ENCODE data around the gene HSBP1L1. TPM values are rescaled to one million over a fixed set of nuclear protein-coding genes. Genes with fewer than 3 reads are reported as not detected.

Gene HSBP1L1
- total RNA-seq, 1 donor from 2014 or later, result 5.6 TPM

DNA sequence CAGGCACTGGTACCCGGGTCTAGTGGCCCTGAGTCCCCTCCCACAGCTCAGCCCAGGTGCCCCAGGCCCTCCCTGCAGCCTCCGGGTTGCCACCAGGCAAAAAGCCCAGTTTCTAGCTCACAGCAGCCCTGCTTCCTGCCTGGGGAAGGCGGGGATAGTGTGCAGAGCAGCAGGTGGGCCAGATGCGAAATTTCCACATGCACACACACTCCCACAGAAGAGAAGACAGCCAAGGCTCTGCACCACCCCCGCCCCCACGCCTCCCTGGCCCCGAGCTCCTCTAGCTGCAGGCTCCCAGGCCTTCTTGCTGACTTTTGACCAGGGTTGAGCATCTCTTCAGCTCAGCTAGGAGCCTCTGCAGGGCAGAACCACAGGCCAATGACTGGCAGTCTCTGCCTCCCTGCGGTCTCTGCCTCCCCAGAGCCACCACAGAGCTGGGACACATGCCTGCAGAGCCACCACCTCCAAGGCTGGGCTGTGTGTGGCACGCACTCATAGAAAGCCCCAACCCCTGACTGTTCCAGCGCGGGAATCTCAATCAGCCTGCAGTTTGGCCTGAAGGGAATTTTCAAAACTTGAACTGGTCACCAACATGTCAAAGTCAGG, 20.2 kb upstream of the HSBP1L1 start:
- DNase-seq (ENCODE audit: extremely low read depth, low read depth, low spot score), result no peak

DNA sequence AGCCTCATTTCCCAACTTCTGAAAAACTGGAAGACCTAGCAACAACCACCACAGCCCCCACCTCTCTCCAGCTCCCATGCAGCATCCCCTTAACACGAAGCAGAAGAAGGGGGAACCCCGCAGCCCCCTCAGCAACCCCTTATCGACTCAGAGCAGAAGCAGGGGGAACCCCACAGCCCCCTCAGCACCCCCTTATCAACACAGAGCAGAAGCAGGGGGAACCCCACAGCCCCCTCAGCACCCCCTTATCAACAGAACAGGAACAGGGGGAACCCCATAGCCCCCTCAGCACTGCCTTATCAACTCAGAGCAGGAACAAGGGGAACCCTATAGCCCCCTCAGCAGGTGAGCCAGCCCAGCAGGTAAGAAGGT, 19.7 kb upstream of the HSBP1L1 start:
- no peak for DNase-seq (ENCODE audit: extremely low read depth, low read depth, low spot score)

DNA sequence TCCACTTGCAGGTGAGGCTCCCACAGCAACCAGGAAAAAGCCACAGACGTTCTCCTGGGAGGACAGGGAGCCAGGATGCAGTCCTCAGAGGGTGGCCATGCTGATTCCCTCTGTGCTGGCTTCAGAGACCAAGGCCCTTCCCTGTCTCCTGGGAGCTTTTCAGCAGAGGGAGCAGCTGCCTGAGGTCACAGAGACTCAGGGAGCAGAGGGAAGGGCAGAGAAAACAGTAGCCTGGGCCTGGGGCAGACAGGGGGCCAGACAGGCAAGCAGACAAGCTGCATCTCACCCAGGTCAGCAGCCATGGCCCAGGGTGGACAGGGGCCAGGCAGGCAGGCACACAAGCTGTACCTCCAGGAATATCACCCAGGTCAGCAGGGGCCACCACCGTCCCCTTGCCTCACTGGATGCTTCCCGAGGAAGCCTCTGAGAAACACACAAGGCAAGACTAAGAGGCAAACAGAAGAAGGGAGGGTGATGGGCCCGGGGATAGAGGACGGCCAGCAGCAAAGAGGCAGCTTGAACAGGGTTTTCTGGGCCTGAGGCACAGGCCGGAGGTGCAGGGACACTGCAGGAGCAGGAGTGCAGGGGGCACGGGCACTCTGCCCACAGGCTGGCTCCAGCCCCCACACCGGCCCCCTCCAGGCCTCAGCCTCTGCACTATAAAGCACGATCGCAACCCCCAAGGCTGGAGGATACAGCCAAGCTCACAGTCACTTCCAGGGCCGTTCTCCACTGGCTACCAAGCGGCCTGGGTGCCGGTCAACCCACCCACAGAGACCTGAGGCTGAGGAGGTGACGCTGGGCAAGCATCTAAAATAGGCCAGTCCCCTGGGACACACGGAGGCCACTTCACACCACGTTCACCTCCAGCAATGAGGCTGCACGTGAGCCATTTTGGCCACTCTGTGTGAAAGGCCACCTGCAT, 19.1 kb upstream of the HSBP1L1 start:
- no peak for DNase-seq (ENCODE audit: extremely low read depth, low read depth, low spot score)

DNA sequence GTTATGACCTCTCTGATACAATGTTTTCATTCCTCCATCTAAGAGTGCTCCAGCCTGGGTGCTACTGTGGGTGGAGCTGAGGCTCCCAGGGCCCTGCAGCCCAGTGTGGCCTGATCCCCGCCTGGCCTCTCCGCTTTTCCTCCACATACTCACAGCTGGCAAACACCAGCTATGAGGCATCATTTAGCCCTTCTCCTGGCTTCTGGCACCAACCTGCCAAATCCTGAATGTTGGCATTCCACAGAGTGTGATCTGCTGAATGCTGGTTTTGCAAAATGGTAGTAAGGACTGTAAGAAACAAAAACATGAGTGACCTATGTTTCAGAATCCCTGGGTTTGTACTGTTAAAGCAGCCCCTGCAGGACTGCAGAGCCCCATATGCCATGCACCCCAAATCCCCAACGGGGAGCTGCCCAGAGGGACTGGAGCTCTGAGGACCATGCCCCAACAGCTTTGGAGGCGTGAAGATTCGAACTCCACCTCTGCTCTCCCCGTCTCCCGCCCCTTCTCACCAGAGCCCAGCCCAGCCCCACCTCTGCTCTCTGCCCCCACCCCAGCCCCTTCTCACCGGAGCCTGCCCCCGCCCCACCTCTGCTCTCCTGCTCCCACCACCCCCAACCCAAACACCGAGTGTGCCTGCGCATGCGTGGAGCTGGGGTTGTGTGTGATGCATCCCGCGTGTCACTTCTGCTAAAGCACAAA, 17.2 kb upstream of the HSBP1L1 start:
- DNase-seq (ENCODE audit: extremely low read depth, low read depth, low spot score), result no peak

DNA sequence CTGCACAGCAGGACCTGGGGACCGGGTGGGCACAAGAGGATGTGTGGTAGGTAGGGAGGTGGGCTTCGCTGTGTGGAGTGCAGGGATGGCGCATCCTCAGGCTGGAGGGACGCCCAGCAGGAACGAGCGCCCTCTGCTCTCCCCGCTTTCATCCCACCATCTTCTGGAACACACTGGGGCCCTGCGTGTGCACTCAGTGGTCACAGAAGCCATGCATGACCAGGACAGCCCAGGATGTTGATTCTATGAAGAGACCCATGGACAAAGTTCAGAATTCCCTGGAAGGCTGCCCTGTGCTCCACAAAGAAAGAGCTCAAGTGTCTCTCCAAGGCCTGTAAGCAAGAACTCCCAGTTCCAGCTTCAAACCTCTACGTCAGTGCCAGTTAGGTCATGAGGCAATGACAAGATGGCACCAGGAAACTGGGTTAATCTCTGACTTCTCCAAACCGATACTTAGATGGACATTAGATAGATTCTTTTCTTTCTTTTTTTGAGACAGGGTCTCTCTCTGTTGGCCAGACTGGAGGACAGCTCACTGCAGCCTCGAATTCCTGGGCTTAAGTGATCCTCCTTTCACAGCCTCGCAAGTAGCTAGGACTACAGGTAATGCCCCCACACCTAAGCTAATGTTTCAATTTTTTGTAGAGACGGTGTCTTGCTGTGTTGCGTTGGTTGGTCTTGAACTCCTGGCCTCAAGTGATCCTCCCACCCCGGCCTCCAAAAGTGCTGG, 16.4 kb upstream of the HSBP1L1 start:
- DNase-seq (ENCODE audit: extremely low read depth, low read depth, low spot score), result no peak

DNA sequence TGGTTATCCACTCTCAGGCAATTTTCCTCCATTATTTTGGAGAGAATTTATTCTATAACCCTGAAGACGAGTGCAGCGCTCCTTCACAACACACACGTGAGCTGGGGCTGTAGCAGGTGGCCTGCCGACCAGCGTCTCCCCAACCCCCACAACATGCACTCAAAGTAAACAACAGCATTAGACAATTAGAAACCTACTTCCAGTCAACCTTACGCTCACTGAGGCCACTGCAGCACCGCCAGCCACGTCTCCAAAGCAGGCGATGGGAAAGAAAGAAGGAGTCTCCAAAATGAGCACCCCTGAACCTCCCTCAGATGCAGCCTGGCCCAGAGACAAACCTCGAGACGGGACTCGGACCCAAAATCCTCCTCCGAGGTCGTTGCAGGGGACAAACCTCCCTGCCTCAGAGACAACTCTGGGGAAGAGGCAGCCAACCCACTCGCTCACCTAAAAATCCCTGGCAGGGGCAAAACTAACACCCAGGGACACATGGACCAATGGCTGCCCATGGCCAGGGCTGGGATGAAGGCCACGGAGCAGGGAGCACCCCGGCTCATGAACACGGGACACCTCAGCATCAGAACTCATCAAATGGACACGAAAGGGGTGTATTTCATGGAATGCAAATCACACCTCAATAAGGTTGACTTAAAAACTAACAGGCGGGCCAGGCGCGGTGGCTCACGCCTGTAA, 15.6 kb upstream of the HSBP1L1 start:
- DNase-seq (ENCODE audit: extremely low read depth, low read depth, low spot score), result no peak

DNA sequence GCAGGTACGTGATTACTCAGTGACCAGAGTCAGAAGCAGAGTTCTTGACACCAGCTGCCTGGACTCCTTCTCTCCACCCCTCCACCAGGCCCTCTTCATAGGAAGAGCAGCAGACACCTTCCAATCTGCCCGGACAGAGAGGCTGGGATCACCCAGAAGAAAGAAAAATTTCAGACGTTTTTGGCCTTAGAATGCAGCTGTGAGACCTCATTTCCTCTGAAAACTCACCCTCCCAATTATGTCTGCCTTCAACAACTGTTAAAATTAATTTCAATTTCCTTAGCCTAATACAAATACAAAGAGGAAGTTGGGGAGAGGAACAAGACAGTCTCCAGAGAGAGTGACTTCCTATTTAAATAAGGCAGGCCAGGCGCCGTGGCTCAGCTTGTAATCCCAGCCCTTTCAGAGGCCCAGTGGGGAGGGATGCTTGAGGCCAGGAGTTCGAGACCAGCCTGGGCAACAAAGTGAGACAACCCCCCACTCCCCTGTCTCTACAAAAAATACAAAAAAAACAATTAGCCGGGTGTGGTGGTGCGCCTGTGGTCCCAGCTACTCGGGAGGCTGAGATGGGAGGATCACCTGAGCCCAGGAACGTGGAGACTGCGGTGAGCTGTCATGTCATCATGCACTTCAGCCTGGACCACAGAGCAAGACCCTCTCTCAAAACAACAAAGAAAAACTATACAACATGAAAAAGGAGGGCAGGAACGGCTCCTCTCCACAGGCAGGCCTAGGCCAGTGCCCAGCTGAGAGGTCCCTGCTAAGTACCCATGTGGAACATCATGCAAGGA, 14.6 kb upstream of the HSBP1L1 start:
- DNase-seq (ENCODE audit: extremely low read depth, low read depth, low spot score), result no peak

DNA sequence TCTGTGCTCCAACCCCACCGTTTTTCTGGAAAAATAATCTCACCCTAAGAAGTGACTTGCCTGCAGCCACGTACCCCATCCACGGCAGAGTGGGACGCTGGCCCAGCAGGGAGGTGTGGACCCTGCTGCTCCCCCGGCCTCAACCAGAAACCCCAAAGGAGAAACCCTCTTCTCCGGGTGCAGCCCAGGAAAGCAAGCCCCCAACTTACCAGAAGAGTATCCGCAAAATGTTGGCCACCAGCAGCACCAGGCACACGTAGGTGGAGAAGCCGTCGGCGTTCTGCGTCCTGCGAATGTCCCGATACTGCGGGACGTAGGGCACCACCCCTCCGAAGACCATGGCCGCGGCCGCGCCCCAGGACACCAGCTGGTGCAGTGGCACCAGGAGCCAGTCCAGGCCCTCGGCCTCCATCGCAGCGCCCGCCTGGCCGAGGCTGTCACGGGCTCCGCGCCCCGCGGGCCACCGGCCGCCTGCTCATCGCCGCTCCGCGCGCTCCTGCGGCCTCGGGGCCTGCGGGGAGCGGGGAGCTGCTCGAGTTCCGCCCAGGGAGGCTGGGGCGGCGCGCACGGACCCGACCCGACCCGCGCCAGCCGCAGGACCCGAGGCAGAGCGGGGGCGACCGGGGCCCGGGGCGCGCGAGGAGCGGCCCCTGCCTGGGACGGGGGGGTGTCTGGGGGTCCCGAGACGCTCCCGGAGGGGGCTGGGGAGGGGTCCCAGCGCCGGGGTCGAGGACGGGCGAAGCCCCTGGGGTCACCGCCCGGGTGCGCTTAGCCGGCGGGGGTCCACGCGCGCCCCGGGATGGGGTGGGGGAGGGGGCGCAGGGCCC, 13.7 kb upstream of the HSBP1L1 start:
- DNase-seq (ENCODE audit: extremely low read depth, low read depth, low spot score), result no peak

DNA sequence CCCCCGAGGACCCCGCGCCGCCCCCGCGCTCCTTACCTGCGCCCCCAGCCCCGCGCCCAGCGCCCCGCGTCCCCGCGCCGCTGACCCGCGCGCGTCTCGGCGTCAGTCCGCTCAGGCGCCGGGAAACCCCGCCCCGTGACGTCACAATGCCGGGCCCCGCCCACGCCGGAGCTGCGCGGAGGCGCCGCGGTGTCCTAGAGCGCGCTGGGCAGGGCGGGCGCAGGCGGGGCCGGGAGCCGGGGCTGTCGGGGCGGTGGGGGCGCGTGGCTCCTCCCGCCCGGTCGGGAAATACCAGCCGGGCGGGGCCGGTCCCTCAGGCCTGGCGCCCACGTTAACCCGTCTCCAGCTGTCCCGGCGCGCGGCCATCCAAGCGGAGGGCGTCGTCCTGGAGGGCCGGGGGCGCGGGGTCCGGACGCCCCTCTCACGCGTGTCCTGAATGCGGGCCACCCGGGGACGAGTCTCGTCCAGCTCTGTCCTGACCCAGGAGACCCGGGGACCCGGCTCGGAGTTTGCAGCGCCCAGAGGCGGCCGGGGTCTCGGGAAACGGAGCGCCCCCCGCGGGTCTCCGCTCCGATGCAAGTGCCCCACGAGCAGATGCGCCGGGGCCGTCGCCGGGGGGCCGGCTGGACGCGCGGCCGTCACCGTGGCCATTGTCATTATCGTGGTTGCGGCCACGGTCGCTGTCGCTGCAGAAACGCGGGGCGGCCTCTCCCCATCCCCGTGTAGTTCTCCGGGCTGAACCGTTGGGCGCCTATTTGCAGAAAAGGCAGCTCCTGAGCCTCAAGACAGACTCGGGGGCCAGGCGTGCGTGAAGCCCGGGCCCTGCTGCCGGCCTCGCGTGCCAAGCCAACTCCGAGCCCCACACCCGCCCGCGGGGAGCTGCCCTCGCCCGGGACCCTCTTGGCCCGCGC, 12.6 kb upstream of the HSBP1L1 start, which contains the start of gene SLC66A2:
Gene SLC66A2, minus strand, starts transcription at position 109 of the 911 bp plus-strand sequence. CDS start 727 bp downstream, outside the sequence.
- no peak for DNase-seq (ENCODE audit: extremely low read depth, low read depth, low spot score)

DNA sequence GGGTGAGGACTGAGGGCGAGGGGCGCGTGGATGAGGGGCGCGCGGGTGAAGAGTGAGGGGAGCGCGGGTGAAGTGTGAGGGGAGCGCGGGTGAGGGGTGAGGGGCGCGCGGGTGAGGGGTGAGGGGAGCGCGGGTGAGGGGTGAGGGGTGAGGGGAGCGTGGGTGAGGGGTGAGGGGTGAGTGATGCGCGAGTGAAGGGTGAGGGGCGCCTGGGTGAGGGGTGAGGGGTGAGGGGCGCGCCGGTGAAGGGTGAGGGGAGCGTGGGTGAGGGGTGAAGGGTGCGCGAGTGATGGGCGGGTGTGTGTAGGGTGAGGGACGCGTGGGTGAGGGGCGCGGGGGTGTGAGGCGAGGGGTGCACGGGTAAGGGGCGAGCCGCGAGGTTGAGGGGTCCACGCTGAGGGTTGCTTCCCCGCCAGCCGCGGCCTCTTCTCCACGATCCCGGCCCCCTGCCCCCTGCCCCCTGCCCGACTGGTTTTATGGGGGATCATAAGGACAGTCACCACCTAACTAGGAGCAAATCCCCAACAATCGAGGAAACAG, 11.9 kb upstream of the HSBP1L1 start:
- DNase-seq (ENCODE audit: extremely low read depth, low read depth, low spot score), result no peak

DNA sequence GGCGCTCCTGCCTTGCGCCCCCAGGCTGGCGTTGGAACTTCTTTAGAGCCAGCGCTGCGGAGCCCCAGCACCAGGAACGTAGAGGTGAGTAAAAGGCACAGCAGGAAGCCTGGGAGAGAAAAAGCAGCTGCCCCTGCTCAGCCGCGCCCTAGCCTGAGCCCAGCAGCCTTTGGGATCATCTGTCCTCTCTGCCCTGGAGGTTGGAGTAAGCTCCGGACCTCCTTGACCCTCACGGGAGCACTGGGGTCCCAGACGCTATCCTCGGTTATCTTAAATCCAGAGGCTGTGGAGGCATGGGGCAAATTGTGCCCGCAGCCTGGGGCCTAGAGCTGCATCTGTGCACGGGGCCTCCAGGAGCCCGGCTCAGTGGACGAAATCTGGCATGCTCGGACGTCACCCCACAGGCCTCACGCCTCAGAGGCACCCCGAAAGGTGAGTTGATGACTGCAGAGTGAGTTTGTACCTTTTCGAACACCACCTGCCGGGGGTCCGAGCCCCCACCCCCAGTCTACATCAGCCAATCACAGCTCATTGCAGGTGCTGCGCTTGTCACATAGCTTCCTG, 11.4 kb upstream of the HSBP1L1 start:
- no peak for DNase-seq (ENCODE audit: extremely low read depth, low read depth, low spot score)

DNA sequence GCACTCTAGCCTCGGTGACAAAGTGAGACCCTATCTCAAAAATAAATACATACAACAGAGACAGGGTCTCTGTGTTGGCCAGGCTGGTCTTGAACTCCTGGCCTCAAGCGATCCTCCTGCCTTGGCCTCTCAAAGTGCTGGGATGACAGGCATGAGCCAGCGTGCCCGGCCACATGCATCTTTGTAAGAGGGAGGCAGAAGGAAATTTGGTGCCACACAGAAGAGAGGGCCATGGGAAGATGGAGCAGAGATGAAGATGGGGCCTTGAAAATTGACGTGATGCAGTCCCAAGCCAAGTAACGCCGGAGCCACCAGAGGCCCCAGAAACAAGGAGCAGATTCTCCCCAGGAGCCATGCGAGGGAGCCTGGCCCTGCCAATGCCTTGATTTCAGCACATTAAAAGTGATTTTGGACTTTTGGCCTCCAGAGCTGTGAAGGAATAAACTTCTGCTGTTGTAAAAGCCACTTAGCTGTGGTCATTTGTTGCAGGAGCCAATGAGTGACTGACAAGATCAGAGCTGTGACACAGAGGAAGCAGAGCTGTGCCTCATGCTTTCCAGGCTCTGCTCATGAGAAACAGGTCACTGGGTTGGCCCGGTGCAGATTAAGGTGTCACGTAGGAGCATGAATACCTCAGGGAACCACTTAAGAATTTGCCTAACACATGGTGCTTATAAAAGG, 10.3 kb upstream of the HSBP1L1 start:
- no peak for DNase-seq (ENCODE audit: extremely low read depth, low read depth, low spot score)

DNA sequence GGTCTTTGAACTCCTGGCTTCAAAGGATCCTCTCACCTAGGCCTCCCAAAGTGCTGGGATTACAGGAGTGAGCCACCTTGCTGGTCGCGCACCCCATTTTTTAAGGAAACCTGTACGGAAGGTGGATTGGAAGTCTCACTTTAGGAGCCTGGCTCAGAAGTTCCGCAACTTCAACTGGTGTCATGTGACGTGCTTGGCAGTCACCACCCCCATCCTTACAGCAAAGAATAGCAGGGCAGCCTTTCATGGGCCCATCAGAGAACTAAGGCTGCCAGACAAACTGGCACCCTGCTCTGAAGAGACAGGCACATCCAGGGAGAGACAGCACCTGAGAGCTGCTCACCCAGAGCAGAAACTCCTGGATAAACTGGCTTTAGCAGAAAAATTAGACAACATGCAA, 9.7 kb upstream of the HSBP1L1 start:
- DNase-seq (ENCODE audit: extremely low read depth, low read depth, low spot score), result no peak

DNA sequence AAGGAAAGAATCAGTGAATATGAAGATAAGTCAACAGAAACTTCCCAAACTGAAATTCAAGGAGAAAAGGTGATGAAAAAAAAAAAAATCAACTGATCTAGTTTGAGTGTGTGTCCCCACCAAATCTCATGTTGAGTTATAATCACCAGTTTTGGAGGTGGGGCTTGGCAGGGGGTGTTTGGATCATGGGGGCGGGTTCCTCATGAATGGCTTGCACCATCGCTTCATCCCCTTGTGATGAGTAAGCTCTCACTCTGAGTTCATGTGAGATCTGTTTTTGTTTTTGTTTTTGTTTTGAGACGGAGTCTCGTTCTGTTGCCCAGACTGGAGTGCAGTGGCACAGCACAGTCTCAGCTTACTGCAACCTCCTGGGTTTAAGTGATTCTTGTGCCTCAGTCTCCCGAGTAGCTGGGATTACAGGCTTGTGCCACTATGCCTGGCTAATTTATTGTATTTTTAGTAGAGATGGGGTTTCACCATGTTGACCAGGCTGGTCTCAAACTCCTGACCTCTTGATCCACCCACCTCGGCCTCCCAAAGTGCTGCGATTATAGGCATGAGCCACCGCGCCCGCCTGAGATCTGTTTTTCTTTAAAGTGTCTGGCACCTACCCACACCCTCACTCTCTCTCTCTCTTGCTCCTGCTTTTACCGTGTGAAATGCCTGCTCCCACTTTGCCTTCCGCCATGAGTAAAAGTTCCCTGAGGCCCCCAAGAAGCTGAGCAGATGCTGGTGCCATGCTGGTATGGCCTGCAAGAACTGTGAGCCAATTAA, 9.0 kb upstream of the HSBP1L1 start:
- no peak for DNase-seq (ENCODE audit: extremely low read depth, low read depth, low spot score)

DNA sequence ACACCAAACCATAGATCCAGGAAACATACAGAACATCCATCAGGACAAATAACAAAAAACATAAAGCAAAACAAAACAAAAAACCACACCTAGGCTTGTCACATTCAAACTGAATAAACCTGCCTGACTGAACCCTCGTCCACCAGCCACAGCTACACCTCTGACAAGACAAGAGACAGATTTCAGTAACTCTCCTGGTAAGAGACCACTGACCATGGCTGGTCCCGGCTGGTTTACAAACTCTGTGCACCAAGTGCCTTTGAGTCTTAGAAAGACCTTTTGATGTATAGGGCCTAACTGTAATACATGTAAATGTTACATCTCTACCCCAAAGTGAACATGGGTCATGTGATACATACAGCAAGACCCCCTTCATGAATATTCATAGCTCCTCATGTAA, 8.2 kb upstream of the HSBP1L1 start:
- DNase-seq (ENCODE audit: extremely low read depth, low read depth, low spot score), result no peak

DNA sequence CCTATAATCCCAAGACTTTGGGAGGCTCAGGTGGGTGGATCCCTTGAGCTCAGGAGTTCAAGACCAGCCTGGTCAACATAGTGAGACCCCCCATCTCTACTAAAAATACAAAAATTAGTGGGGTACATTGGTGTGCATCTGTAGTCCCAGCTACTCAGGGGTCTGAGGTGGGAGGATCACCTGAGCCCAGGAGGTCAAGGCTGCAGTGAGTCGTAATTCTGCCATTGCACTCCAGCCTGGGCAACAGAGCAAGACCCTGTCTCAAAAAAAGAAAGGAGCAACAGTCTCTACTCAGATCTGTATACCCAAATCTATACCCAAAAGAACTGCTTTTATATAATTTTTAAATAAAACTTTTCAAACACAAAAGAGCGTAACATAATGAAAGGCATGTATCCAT, 5.5 kb upstream of the HSBP1L1 start:
- no peak for DNase-seq (ENCODE audit: extremely low read depth, low read depth, low spot score)
